Astrocyte of the spinal cord (primary cell): ENCODE results near the gene CPA2.

Source experiments
- DNase-seq: peaks from one replicate; pipeline ENCODE4 v3.0.0; 2011; ENCODE audit warnings: low read depth, low spot score
- H3K4me3 ChIP-seq: 2 replicates; pipeline ENCODE4 v1.5.1; 2011; ENCODE audit warnings: low read depth, mild to moderate bottlenecking, low read length, moderate library complexity
- in situ Hi-C: cut with HindIII; loops from 2 replicates; pipeline ENCODE4 v1.10.0; 2017; ENCODE audit warnings: low sequenced_read_pairs
- TF ChIP-seq, protein P1 (sequence below): IDR thresholded peaks from 2 replicates; pipeline ENCODE4 v1.5.1; 2012; ENCODE audit warnings: low read depth, mild to moderate bottlenecking, low read length, inconsistent platforms

The CPA2 gene

DNA sequence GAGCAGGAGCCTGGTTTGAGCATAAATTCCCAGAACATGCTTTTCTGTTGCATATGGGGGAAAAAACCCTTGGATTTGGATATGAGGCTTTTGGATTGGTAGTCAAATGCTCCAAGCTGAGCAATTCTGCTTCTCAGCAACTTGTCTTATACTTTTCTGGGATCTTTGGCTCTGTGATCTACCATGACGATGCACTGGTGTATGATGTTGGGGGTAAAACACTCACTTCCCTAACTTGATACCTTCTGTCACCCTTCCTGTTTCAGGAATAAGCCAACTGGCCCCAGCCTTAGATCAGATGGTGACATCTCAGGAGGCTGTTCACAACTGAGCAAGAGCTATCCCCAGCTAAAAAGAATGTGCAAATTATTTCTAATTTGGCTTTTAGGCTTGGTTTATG is 13.2 kb downstream of the CPA2 start:
- TF ChIP-seq, protein P1, sequence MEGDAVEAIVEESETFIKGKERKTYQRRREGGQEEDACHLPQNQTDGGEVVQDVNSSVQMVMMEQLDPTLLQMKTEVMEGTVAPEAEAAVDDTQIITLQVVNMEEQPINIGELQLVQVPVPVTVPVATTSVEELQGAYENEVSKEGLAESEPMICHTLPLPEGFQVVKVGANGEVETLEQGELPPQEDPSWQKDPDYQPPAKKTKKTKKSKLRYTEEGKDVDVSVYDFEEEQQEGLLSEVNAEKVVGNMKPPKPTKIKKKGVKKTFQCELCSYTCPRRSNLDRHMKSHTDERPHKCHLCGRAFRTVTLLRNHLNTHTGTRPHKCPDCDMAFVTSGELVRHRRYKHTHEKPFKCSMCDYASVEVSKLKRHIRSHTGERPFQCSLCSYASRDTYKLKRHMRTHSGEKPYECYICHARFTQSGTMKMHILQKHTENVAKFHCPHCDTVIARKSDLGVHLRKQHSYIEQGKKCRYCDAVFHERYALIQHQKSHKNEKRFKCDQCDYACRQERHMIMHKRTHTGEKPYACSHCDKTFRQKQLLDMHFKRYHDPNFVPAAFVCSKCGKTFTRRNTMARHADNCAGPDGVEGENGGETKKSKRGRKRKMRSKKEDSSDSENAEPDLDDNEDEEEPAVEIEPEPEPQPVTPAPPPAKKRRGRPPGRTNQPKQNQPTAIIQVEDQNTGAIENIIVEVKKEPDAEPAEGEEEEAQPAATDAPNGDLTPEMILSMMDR, result no peak
- in situ Hi-C loops, result no loop called here
- no peak for DNase-seq
- H3K4me3 ChIP-seq, result no peak overlapping the region

DNA sequence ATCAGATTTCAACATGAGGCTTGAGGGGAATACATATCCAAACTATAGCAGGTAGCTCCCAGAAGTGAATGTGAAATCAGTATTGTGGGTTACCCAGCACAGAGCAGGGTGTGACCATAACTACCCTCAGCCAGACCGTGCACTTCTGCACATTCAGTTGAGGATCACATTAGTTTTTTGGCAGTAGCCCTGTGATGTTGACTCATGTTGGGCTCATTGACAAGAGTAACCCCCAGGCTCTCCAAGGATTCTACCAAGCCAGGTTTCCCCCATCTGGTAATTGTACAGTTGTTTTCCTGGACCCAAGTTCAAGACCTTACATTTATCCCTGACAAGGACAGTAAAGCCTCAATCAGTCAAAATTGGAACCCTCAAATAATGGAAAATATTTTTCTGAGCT is 14.6 kb downstream of the CPA2 start:
- TF ChIP-seq, protein P1, result no peak
- no peak overlapping the region for H3K4me3 ChIP-seq
- in situ Hi-C loops, result no loop called here
- peak; percentile 82 for DNase-seq

DNA sequence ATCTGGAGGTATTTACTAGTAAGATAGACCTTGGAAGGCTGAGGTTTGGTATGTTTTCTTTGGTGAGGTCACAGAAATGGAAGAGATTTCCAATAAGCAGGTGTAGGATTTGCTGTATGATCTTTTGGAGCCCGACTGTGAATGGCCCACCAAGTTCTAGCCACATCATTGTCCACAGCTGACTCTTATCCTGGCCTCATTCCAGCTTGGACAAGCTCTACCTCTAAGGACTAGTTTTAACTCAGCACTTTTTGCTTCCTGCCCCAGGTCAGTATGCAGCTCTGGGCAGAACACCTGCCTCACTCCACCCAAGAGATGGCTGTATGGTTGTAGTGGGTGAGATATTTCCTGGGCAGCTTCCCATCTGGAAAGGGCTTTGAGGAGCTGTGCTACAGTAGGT is 20.2 kb downstream of the CPA2 start:
- H3K4me3 ChIP-seq, result no peak overlapping the region
- TF ChIP-seq, protein P1, result no peak
- DNase-seq, result peak; percentile 46
- in situ Hi-C loops, result no loop called here

DNA sequence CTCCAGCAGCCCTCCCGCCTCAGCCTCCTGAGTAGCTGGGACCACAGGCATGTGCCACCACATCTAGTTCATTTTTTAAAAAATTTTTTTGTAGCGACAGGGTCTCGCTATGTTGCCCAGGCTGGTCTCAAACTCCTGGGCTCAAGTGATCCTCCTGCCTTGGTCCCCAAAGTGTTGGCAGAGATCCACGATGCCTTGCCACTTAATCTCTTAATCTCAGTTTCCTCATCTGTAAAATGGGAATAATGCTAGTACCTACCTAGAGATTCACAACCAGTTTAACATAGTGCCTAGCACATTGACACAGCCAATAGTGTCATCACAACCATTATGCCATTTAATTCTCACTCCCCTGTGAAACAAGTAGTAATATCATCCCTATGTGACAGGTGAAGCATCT is 21.5 kb downstream of the CPA2 start:
- TF ChIP-seq, protein P1, result no peak
- DNase-seq, result no peak
- in situ Hi-C loops, result no loop called here
- H3K4me3 ChIP-seq, result no peak overlapping the region

DNA sequence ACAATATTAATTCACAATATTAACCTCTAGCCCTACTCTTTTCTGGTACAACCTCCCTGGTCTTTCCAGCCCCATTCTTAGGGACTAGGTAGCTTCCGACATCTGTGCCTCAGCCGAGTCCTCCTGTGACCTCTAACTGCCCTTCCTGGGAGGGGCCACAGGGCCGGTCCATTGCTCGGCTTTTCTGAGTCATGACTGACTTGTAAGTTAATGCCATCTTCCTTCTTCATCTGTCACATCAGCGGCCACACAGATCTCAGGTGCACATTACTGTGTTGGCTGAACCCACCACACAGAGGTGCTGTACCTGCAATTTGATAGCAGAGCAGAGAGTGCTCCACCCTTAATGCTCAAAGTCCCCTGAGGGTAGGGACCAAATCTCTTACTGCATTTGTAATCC is 22.2 kb downstream of the CPA2 start:
- in situ Hi-C loops, result no loop called here
- TF ChIP-seq, protein P1, result no peak
- H3K4me3 ChIP-seq, result no peak overlapping the region
- no peak for DNase-seq

DNA sequence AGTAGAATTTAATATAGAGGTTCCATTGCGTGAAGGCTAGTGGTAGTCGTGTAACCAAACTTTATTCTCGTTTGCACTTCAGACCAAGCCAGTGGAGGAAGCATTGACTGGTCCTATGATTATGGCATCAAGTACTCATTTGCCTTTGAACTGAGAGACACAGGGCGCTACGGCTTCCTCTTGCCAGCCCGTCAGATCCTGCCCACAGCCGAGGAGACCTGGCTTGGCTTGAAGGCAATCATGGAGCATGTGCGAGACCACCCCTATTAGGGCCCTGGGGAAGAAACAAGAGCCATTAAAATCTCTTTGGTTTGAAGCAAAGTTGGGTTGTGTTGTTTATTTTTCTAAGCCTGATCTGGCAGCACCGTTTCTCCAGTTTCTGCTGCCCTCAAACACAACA is 22.8 kb downstream of the CPA2 start:
- no peak for DNase-seq
- TF ChIP-seq, protein P1, result no peak
- in situ Hi-C loops, result no loop called here
- H3K4me3 ChIP-seq, result no peak overlapping the region

DNA sequence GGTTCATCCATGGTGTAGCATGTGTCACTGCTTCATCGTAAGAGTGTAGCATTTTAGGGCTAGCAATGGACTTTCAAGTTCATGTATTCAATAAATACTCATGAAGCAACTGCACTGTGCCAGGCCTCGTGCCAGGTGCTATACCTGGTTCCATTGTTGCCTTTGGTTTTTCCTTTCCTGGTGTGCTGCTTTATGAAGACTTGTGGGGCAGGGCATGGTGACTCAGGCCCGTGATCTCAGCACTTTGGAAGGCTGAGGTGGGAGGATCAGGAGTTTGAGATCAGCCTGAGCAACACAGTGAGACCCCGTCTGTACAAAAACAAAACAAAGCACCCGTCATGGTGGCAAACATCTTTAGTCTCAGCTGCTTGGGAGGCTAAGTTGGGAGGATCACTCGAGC is 24.1 kb downstream of the CPA2 start:
- H3K4me3 ChIP-seq, result no peak overlapping the region
- TF ChIP-seq, protein P1, result no peak
- in situ Hi-C loops, result no loop called here
- DNase-seq, result peak; percentile 79
